ENCODE measurements around the gene EEF2.

DNA sequence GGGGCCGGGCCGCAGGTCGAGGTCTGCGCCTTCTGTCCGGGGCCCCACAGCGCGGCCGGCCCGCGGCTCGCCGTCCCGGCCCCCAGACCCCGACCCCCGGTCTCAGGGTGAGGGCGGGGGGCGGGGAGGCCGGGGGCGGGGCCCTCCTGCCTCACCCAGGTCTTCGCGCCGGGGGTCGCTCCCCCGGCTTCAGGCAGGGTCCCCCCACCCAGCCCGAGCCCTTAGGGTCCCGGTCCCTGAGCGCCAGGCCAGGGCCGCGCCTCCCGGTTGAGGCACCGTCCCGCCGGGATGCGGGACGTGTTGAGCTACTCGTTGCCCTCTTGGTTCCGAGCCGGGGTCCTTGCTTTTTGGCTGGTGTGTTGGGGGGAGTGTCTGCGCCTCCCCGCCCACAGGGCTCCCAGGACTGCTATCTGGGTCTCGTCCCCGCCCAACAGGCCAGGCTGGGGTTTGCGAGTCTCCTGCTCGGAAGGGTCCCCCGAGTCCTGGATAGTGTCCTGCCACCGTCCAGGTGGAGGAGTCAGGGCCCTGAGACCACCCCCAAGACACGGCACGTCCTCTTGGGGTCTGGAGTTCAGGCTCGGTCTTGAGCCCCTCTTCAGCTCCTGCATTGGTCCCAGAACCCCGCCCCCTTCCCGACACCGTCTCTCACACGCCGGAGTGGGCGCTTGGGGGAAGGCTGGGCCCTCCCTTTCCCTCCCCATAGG, 22.7 kb upstream of the EEF2 start:
- TF ChIP-seq POLR2A (IDR thresholded peaks at IDR 0.05), result no peak
- TF ChIP-seq, protein P1, sequence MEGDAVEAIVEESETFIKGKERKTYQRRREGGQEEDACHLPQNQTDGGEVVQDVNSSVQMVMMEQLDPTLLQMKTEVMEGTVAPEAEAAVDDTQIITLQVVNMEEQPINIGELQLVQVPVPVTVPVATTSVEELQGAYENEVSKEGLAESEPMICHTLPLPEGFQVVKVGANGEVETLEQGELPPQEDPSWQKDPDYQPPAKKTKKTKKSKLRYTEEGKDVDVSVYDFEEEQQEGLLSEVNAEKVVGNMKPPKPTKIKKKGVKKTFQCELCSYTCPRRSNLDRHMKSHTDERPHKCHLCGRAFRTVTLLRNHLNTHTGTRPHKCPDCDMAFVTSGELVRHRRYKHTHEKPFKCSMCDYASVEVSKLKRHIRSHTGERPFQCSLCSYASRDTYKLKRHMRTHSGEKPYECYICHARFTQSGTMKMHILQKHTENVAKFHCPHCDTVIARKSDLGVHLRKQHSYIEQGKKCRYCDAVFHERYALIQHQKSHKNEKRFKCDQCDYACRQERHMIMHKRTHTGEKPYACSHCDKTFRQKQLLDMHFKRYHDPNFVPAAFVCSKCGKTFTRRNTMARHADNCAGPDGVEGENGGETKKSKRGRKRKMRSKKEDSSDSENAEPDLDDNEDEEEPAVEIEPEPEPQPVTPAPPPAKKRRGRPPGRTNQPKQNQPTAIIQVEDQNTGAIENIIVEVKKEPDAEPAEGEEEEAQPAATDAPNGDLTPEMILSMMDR (IDR thresholded peaks at IDR 0.05), result no peak
